GM12874 (cell line): Measurements from ENCODE around the gene STPG2.

Source experiments
- CTCF ChIP-seq: IDR thresholded peaks from 2 replicates; pipeline ENCODE4 v1.5.1; 2011; ENCODE audit warnings: low read depth, mild to moderate bottlenecking, control low read depth, low read length, moderate library complexity; ENCODE audit not compliant: insufficient read depth

Gene STPG2

GRCh38 chr4:97587912-97588311, 555.4 kb downstream of the STPG2 start:
- TF ChIP-seq CTCF: no peak

GRCh38 chr4:97585274-97585673, 558.0 kb downstream of the STPG2 start:
- no peak for TF ChIP-seq CTCF

- no peak for TF ChIP-seq CTCF
Measured at GRCh38 chr4:97582890-97583289, 560.4 kb downstream of the STPG2 start.

- no peak for TF ChIP-seq CTCF
Measured at GRCh38 chr4:97577004-97577403, 566.3 kb downstream of the STPG2 start.

GRCh38 chr4:97560009-97560408, 583.3 kb downstream of the STPG2 start:
- no peak for TF ChIP-seq CTCF

GRCh38 chr4:97558204-97558778, 585.0 kb downstream of the STPG2 start:
- no peak for TF ChIP-seq CTCF

GRCh38 chr4:97548943-97549583, 594.2 kb downstream of the STPG2 start:
- no peak for TF ChIP-seq CTCF
